ENCODE data around the gene MSANTD1.

Gene MSANTD1

DNA sequence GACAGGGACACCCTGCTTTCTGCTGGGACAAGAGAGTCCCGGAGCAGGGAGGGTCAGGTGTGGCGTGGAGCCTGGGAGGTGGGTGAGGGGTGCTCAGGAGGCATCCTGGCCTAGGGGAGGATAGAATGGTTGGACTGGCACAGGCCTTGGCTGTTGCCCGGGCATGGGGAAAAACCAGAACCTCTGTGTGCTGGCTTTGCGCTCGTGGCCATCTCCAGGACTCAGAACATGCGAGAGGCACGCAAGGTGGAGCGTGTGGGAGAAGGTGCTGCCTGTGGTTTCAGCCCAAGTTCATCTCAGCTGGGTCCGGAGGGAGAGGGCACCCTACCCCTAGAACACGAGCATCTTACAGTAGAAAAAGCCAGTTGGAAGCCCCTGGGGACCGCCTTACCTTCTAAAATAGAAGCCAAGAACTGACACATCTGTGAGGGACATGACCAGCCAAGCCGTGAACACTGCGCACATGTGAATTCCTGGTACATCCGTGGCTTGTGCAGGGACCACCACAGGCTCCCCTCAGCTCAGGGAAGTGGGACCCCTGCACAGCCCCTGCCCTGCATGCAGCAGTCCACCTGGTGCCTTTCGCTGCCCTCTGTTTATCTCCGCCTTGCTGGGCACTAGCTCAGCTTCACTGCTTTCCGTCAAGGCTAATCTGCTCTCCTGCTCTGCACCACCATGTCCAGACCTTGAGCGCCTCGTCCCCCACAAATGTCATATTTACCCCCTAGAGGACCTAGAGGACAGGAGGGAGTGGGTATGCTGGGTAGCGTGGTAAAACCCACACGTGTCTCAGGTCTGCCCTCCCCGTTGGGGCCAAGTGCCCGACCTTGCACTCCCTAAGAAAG lies 13.5 kb downstream of the MSANTD1 start:
- no peaks in the 10 kb centered on the region for H3K9me3 ChIP-seq (ENCODE audit: insufficient read depth, low read length)
- H3K4me1 ChIP-seq (ENCODE audit: insufficient read depth, insufficient read length), result peaks cover under 1% of the 10 kb centered on the region
- no peak overlapping the region for H3K9ac ChIP-seq (ENCODE audit: insufficient read length, low read depth)
- H3K4me3 ChIP-seq (ENCODE audit: insufficient read length, low read depth), result no peak overlapping the region
- H3K36me3 ChIP-seq (ENCODE audit: insufficient read depth, insufficient read length, low read length), result no peaks in the 10 kb centered on the region
- H3K27me3 ChIP-seq (ENCODE audit: insufficient read depth, insufficient read length), result no peaks in the 10 kb centered on the region
- DNase-seq (ENCODE audit: low read depth, low spot score), result no peak
- TF ChIP-seq YY1 (IDR thresholded peaks at IDR 0.05; ENCODE audit: insufficient read depth, insufficient read length), result no peak
- TF ChIP-seq SUZ12 (IDR thresholded peaks at IDR 0.05; ENCODE audit: extremely low read depth, insufficient read depth, insufficient read length), result no peak
- no peak for TF ChIP-seq ZNF274 (IDR thresholded peaks at IDR 0.05; ENCODE audit: low read depth, low read length)

DNA sequence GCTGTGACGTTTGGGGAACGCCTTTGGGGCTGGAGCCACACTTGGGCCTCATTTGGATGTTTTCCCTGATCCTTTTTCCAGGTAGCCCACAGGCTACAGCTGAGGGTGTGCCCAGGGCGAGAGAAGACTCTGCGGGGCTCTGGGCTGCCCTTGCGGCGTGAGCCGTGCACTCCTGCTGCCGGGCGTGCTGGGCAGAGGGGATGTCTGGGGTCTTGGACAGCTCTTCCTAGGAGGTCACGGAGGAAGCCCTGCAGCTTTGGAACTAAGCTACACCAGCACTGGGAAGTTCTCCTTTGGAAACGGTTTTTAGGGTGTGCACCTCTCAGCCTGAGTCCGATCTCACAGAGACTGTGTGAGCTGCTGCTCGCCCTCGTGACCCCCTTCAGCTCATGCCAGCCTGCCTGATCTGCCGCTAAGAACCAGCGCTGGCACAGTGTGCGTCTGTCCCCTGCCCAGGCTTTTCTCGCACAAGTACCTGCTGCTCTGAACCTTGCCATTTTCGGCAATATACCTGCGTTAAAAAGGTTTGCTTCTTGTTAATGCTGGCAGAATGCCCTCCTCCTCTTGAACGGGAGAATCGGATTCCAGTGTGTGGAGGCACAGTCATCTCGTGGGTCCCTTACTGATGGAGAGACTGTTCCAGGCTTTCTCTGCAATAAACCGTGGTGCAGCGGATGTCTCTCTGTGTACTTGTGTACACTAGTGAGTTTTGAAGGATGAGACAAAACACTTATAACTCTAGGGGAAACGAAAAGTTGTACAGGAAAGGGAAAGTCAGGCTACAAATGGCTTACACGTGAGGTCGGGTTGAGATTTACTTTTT lies 14.3 kb downstream of the MSANTD1 start:
- H3K9ac ChIP-seq (ENCODE audit: insufficient read length, low read depth), result no peak overlapping the region
- TF ChIP-seq ZNF274 (IDR thresholded peaks at IDR 0.05; ENCODE audit: low read depth, low read length), result no peak
- no peak for TF ChIP-seq YY1 (IDR thresholded peaks at IDR 0.05; ENCODE audit: insufficient read depth, insufficient read length)
- TF ChIP-seq SUZ12 (IDR thresholded peaks at IDR 0.05; ENCODE audit: extremely low read depth, insufficient read depth, insufficient read length), result no peak
- H3K4me1 ChIP-seq (ENCODE audit: insufficient read depth, insufficient read length), result peaks cover 5% of the 10 kb centered on the region
- no peaks in the 10 kb centered on the region for H3K9me3 ChIP-seq (ENCODE audit: insufficient read depth, low read length)
- no peaks in the 10 kb centered on the region for H3K27me3 ChIP-seq (ENCODE audit: insufficient read depth, insufficient read length)
- no peak overlapping the region for H3K4me3 ChIP-seq (ENCODE audit: insufficient read length, low read depth)
- no peaks in the 10 kb centered on the region for H3K36me3 ChIP-seq (ENCODE audit: insufficient read depth, insufficient read length, low read length)
- DNase-seq (ENCODE audit: low read depth, low spot score), result no peak

DNA sequence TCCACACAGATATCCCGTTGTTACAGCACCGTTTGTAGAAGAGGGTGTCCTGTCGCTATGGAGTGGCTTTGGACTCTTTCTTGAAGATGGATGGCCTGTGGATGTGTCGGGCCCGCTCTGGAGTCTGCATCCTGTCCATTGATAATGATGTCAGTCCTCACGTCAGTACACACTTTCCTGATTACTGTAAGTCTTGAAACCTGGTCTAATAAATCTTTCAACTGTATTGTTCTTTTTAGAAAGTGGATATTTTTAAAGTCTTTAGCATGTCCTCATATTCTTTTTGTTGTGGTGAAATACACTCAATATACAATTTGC lies 14.9 kb downstream of the MSANTD1 start:
- TF ChIP-seq ZNF274 (IDR thresholded peaks at IDR 0.05; ENCODE audit: low read depth, low read length) (no peak), YY1 (IDR thresholded peaks at IDR 0.05; ENCODE audit: insufficient read depth, insufficient read length) (no peak), SUZ12 (IDR thresholded peaks at IDR 0.05; ENCODE audit: extremely low read depth, insufficient read depth, insufficient read length) (no peak)
- H3K36me3 ChIP-seq (ENCODE audit: insufficient read depth, insufficient read length, low read length), result no peaks in the 10 kb centered on the region
- H3K4me3 ChIP-seq (ENCODE audit: insufficient read length, low read depth), result no peak overlapping the region
- no peak overlapping the region for H3K9ac ChIP-seq (ENCODE audit: insufficient read length, low read depth)
- no peak for DNase-seq (ENCODE audit: low read depth, low spot score)
- no peaks in the 10 kb centered on the region for H3K27me3 ChIP-seq (ENCODE audit: insufficient read depth, insufficient read length)
- H3K4me1 ChIP-seq (ENCODE audit: insufficient read depth, insufficient read length), result peaks cover 10% of the 10 kb centered on the region
- no peaks in the 10 kb centered on the region for H3K9me3 ChIP-seq (ENCODE audit: insufficient read depth, low read length)

DNA sequence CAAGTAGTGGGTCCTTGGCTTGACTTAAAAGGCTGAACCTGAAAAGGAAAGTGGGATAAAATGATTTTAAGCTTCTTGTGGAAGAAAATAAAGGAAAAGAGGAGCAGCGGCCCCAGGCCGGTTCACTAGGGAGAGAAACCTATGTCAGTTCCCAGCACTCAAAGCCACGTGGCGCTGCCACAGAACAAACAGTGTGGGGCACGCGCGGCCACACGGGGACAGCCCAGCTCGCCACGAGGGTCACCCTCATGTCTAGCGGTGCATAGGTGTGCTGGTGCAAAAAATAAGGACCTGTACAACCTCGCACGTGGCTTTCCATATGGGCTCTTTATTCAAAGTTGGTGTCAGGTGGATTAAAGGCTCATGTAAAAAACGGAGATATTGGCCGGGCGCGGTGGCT lies 17.1 kb downstream of the MSANTD1 start:
- TF ChIP-seq YY1 (IDR thresholded peaks at IDR 0.05; ENCODE audit: insufficient read depth, insufficient read length), result no peak
- no peak for TF ChIP-seq ZNF274 (IDR thresholded peaks at IDR 0.05; ENCODE audit: low read depth, low read length)
- TF ChIP-seq SUZ12 (IDR thresholded peaks at IDR 0.05; ENCODE audit: extremely low read depth, insufficient read depth, insufficient read length), result no peak
- Histone ChIP-seq H3K36me3 (ENCODE audit: insufficient read depth, insufficient read length, low read length) (no peaks in the 10 kb centered on the region), H3K4me1 (ENCODE audit: insufficient read depth, insufficient read length) (peaks cover 25% of the 10 kb centered on the region), H3K9ac (ENCODE audit: insufficient read length, low read depth) (no peak overlapping the region), H3K9me3 (ENCODE audit: insufficient read depth, low read length) (no peaks in the 10 kb centered on the region), H3K27me3 (ENCODE audit: insufficient read depth, insufficient read length) (no peaks in the 10 kb centered on the region), H3K4me3 (ENCODE audit: insufficient read length, low read depth) (no peak overlapping the region)
- no peak for DNase-seq (ENCODE audit: low read depth, low spot score)

DNA sequence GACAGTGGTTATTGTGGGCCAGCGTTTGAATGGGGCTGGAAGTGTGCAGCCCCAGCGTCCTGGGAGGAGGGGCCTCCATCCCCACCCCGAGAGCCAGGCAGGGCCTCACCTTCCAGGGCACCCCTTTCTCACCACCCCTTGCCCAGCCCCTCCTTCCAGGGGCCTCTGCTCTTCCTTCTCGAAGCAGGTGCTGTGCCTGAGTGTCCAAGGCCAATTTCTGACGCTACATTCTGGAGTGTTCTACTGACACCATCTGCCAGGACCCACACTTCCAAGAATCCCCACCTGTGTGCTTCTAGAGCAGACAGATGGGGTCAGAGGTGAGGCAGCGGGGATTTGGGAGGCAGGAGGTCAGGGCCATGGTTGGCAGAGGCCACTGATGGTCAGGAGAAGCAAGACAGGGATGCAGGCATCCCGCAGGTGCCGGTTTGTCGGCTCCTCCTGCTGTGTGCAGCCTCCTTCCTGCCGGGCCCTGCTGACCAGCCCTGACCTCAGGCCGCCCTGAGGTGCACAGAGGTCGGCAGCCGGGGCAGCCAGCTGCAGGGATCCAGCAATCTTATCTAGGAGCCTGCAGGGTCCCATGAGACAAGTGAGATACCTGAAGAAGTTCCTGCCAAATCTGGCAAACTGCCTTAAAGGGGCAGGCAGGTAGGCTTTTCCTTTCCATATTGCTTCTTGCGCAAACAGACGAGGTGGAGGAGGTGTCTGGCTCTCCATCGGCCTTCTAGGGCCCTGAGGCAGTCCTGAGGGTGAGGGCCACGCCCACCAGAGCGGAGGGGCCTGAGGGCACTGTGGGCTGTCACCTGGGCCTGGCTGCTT lies 18.8 kb downstream of the MSANTD1 start:
- DNase-seq (ENCODE audit: low read depth, low spot score), result no peak
- Histone ChIP-seq H3K36me3 (ENCODE audit: insufficient read depth, insufficient read length, low read length) (no peaks in the 10 kb centered on the region), H3K27me3 (ENCODE audit: insufficient read depth, insufficient read length) (no peaks in the 10 kb centered on the region), H3K9me3 (ENCODE audit: insufficient read depth, low read length) (no peaks in the 10 kb centered on the region), H3K4me3 (ENCODE audit: insufficient read length, low read depth) (no peak overlapping the region), H3K4me1 (ENCODE audit: insufficient read depth, insufficient read length) (peaks cover 25% of the 10 kb centered on the region), H3K9ac (ENCODE audit: insufficient read length, low read depth) (no peak overlapping the region)
- TF ChIP-seq SUZ12 (IDR thresholded peaks at IDR 0.05; ENCODE audit: extremely low read depth, insufficient read depth, insufficient read length), result no peak
- TF ChIP-seq ZNF274 (IDR thresholded peaks at IDR 0.05; ENCODE audit: low read depth, low read length), result no peak
- TF ChIP-seq YY1 (IDR thresholded peaks at IDR 0.05; ENCODE audit: insufficient read depth, insufficient read length), result no peak

DNA sequence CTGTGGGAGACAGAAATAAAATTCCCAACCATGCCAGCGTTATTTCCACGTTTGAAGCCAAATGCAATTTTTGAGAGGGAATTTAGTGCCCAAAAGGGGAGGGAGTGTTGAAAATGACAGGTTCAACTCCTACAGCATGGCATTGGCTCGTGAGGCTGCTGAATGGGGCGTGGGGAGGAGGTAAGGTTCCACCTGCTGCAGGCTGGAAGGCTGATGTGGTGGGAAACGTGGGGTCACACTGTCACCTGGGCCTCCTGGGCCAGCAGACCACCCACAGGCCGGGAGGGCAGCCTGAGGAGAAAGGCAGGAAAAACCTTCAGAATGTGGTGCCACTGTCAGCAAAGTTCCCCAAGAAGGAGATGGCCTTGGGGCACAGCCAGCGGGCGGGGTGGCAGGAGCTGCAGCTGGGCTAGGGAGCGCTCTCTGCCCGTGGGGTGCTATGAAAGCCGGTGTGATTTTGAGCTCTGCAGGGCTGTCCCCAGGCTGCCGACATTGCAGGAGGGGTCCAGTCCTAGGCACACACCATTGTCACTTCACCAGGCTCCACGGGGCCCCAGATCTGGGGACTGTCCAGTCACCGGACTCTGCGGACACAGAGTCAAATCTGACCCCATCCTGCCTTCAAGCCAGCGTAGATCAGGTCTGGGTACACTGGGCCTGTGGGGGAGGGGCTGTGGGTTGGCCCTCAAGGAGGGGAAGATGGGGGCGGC lies 19.6 kb downstream of the MSANTD1 start:
- Histone ChIP-seq H3K9me3 (ENCODE audit: insufficient read depth, low read length) (no peaks in the 10 kb centered on the region), H3K27me3 (ENCODE audit: insufficient read depth, insufficient read length) (no peaks in the 10 kb centered on the region), H3K4me3 (ENCODE audit: insufficient read length, low read depth) (no peak overlapping the region), H3K9ac (ENCODE audit: insufficient read length, low read depth) (no peak overlapping the region), H3K4me1 (ENCODE audit: insufficient read depth, insufficient read length) (peaks cover 25% of the 10 kb centered on the region), H3K36me3 (ENCODE audit: insufficient read depth, insufficient read length, low read length) (no peaks in the 10 kb centered on the region)
- DNase-seq (ENCODE audit: low read depth, low spot score), result no peak
- TF ChIP-seq ZNF274 (IDR thresholded peaks at IDR 0.05; ENCODE audit: low read depth, low read length) (no peak), YY1 (IDR thresholded peaks at IDR 0.05; ENCODE audit: insufficient read depth, insufficient read length) (no peak), SUZ12 (IDR thresholded peaks at IDR 0.05; ENCODE audit: extremely low read depth, insufficient read depth, insufficient read length) (no peak)
